SK-N-SH (cell line): Measurements from ENCODE around the gene CDH2. TPM values are rescaled to one million over a fixed set of nuclear protein-coding genes. Genes with fewer than 3 reads are reported as not detected.

Experiments
- CTCF ChIA-PET: fragments of 300-600, 350-600 bp; formaldehyde crosslinking; extraction: SDS; loops from one replicate; lab custom pipeline; 2021; lab: Yijun Ruan, JAX
- POLR2A ChIA-PET: fragments of 350-600 bp; sonication (Branson Sonifier 250); formaldehyde crosslinking; extraction: SDS; loops from one replicate; lab custom pipeline; 2020; ENCODE audit warnings: antibody characterized with exemption, inconsistent platforms; lab: Yijun Ruan, JAX
- DNase-seq: peaks from one replicate; pipeline ENCODE4 v3.0.0; 2012
- H2AFZ ChIP-seq: fragments of 200-600 bp; sonication (generic); 2 replicates; pipeline ENCODE4 v1.8.1; 2016; ENCODE audit warnings: antibody characterized with exemption, mild to moderate bottlenecking, low read depth
- H3F3A ChIP-seq: fragments of 200-600 bp; sonication (generic); replicated peaks from 2 replicates; pipeline ENCODE3; 2016; ENCODE audit warnings: antibody characterized with exemption, mild to moderate bottlenecking; ENCODE audit not compliant: insufficient read depth
- H3K27ac ChIP-seq, 2 experiments: fragments of 200-500 bp in 1 of 2; fragments of 200-600 bp in 1 of 2; sonication (Bioruptor generic) in 1 of 2; sonication (generic), shearing (Covaris generic) in 1 of 2; 2 replicates each; pipeline versions ENCODE4 v1.5.1 to v1.6.1; 2014 to 2016; ENCODE audit warnings: low read depth in 2 of 2, inconsistent platforms in 1 of 2, low read length in 1 of 2, mild to moderate bottlenecking in 1 of 2, mixed read lengths in 1 of 2
- H3K27me3 ChIP-seq: fragments of 200-600 bp; sonication (generic), shearing (Covaris generic); 2 replicates; pipeline ENCODE4 v1.6.1; 2016; ENCODE audit warnings: mixed run types; ENCODE audit not compliant: insufficient read depth
- H3K36me3 ChIP-seq, 2 experiments: fragments of 200-500 bp in 1 of 2; fragments of 200-600 bp in 1 of 2; sonication (Bioruptor generic) in 1 of 2; sonication (generic) in 1 of 2; replicated peaks in 1 of 2; 2 replicates each; pipeline versions ENCODE3 to v1.5.1; 2014 to 2016; ENCODE audit warnings: low read length in 1 of 2, mild to moderate bottlenecking in 1 of 2; ENCODE audit not compliant: insufficient read depth in 2 of 2, control insufficient read depth in 1 of 2
- H3K4me1 ChIP-seq, 2 experiments: fragments of 200-500 bp in 1 of 2; fragments of 200-600 bp in 1 of 2; sonication (Bioruptor generic) in 1 of 2; sonication (generic), shearing (Covaris generic) in 1 of 2; 2 replicates each; pipeline versions ENCODE4 v1.5.1 to v1.6.1; 2014 to 2016; ENCODE audit warnings: low read depth in 1 of 2, low read length in 1 of 2, mixed run types in 1 of 2; ENCODE audit not compliant: insufficient read depth in 2 of 2, control insufficient read depth in 1 of 2
- H3K4me2 ChIP-seq: fragments of 200-600 bp; sonication (generic), shearing (Covaris generic); 2 replicates; pipeline ENCODE4 v1.6.1; 2017; ENCODE audit warnings: mixed run types
- H3K4me3 ChIP-seq, 2 experiments: fragments of 200-500 bp in 1 of 2; fragments of 200-600 bp in 1 of 2; sonication (Bioruptor generic) in 1 of 2; sonication (generic), shearing (Covaris generic) in 1 of 2; 2 replicates each; pipeline versions ENCODE4 v1.5.1 to v1.8.1; 2014 to 2016; ENCODE audit warnings: low read depth in 2 of 2, inconsistent platforms in 1 of 2, low read length in 1 of 2, mild to moderate bottlenecking in 1 of 2, mixed read lengths in 1 of 2, moderate library complexity in 1 of 2
- H3K79me2 ChIP-seq: fragments of 200-600 bp; sonication (generic); 2 replicates; pipeline ENCODE4 v1.8.1; 2017; ENCODE audit warnings: mild to moderate bottlenecking; ENCODE audit not compliant: insufficient read depth
- H3K9ac ChIP-seq: fragments of 200-600 bp; sonication (generic); 2 replicates; pipeline ENCODE4 v1.6.1; 2017; ENCODE audit warnings: mixed run types
- H3K9me2 ChIP-seq: fragments of 200-600 bp; sonication (generic); 2 replicates; pipeline ENCODE4 v1.6.1; 2017; ENCODE audit warnings: mixed run types
- H3K9me3 ChIP-seq: fragments of 200-600 bp; sonication (generic); 2 replicates; pipeline ENCODE4 v1.6.1; 2017; ENCODE audit warnings: mixed run types, mild to moderate bottlenecking, moderate library complexity
- H4K20me1 ChIP-seq: fragments of 200-600 bp; sonication (generic); 2 replicates; pipeline ENCODE4 v1.6.1; 2017; ENCODE audit warnings: mild to moderate bottlenecking, mixed run types; ENCODE audit not compliant: insufficient read depth
- ELF1 ChIP-seq: IDR thresholded peaks from 2 replicates; pipeline ENCODE4 v1.4.0; 2012
- FOXJ3 ChIP-seq: sonication (generic); formaldehyde crosslinking; IDR thresholded peaks from 2 replicates; pipeline ENCODE4 v1.5.1; 2020; ENCODE audit warnings: mild to moderate bottlenecking, missing genetic modification reagents
- FOXM1 ChIP-seq: IDR thresholded peaks from 2 replicates; pipeline ENCODE4 v1.4.0; 2012; ENCODE audit warnings: low read depth, mild to moderate bottlenecking
- GATA2 ChIP-seq: sonication (generic); formaldehyde crosslinking; IDR thresholded peaks from 2 replicates; pipeline ENCODE4 v1.5.0; 2020; ENCODE audit warnings: mild to moderate bottlenecking, missing genetic modification reagents
- JUND ChIP-seq: IDR thresholded peaks from 2 replicates; pipeline ENCODE4 v1.4.0; 2012
- MAX ChIP-seq: IDR thresholded peaks from 2 replicates; pipeline ENCODE4 v1.4.0; 2012; ENCODE audit warnings: low read depth
- MXI1 ChIP-seq: IDR thresholded peaks from 2 replicates; pipeline ENCODE4 v1.6.1; 2012; ENCODE audit warnings: mild to moderate bottlenecking, low read depth, low read length, improper control_type of control experiment
- NFIC ChIP-seq: IDR thresholded peaks from 2 replicates; pipeline ENCODE4 v1.4.0; 2012; ENCODE audit warnings: borderline replicate concordance
- POLR2AphosphoS5 ChIP-seq: IDR thresholded peaks from 2 replicates; pipeline ENCODE4 v1.6.1; 2012; ENCODE audit warnings: low read depth, low read length
- RAD21 ChIP-seq: IDR thresholded peaks from 2 replicates; pipeline ENCODE4 v1.6.1; 2012; ENCODE audit warnings: mild to moderate bottlenecking, low read length
- RCOR1 ChIP-seq: fragments of 150-350 bp; IDR thresholded peaks from 2 replicates; pipeline ENCODE4 v1.6.1; 2017; ENCODE audit warnings: antibody characterized with exemption, low read length
- RXRA ChIP-seq: IDR thresholded peaks from 2 replicates; pipeline ENCODE4 v1.4.0; 2012; ENCODE audit warnings: low read depth, mild to moderate bottlenecking, borderline replicate concordance
- SIN3A ChIP-seq: IDR thresholded peaks from 2 replicates; pipeline ENCODE4 v1.6.1; 2012; ENCODE audit warnings: low read depth, mild to moderate bottlenecking, low read length, moderate library complexity, borderline replicate concordance
- SMC3 ChIP-seq: IDR thresholded peaks from 2 replicates; pipeline ENCODE4 v1.6.1; 2012; ENCODE audit warnings: low read depth, low read length, improper control_type of control experiment
- USF1 ChIP-seq: IDR thresholded peaks from 2 replicates; pipeline ENCODE4 v1.4.0; 2012; ENCODE audit warnings: low read depth, borderline replicate concordance
- USF2 ChIP-seq: fragments of 150-350 bp; IDR thresholded peaks from 2 replicates; pipeline ENCODE4 v1.6.1; 2017; ENCODE audit warnings: antibody characterized with exemption, low read length, low read depth, borderline replicate concordance
- YY1 ChIP-seq: IDR thresholded peaks from 2 replicates; pipeline ENCODE4 v1.4.0; 2012; ENCODE audit warnings: low read depth, mild to moderate bottlenecking
- ZBTB33 ChIP-seq: IDR thresholded peaks from 2 replicates; pipeline ENCODE4 v1.4.0; 2012; ENCODE audit warnings: low read depth, borderline replicate concordance
- WGBS: methylation state at CpG from one replicate; pipeline ENCODE4 v1.1.6; 2017; ENCODE audit warnings: low lambda C conversion rate; 5-methylcytosine and 5-hydroxymethylcytosine counted together
- polyA plus RNA-seq, 3 experiments: library from polyadenylated mRNA; depleted of rRNA; stranded (reverse); fragments of >200 nt; gene quantifications; 2 replicates each; pipeline ENCODE4 v1.2.3, GENCODE V29; 2012

The CDH2 gene
- polyA plus RNA-seq, 1 of the 3 experiments (the other 2 are of a cell fraction), result 146 TPM

GRCh38 chr18:28125051-28125450, 51.9 kb downstream of the CDH2 start:
- H3K9ac ChIP-seq, result no peak overlapping the region
- H3K36me3 ChIP-seq, result peaks cover 16 to 47% of the 10 kb centered on the region in 2 experiments
- no peaks in the 10 kb centered on the region for H3K27me3 ChIP-seq
- peaks cover 100% of the 10 kb centered on the region for H3K79me2 ChIP-seq
- WGBS, result 96% methylated on average over 3 of the region's 3 CpGs
- peak overlapping the region in 1 of 2 experiments; percentile 46; a peak in 1 of 4 replicates for H3K27ac ChIP-seq
- TF ChIP-seq YY1 (no peak), RAD21 (no peak), USF1 (no peak), POLR2AphosphoS5 (no peak), SIN3A (no peak), USF2 (no peak), FOXM1 (no peak), RCOR1 (no peak), MXI1 (no peak), RXRA (no peak), MAX (no peak), SMC3 (no peak), JUND (no peak)
- no peaks in the 10 kb centered on the region for H3K9me2 ChIP-seq
- no peak overlapping the region for H2AFZ ChIP-seq
- H3K4me1 ChIP-seq, result peaks cover 8 to 16% of the 10 kb centered on the region in 2 experiments; a peak in 3 of 4 replicates
- peaks cover 12% of the 10 kb centered on the region for H3F3A ChIP-seq
- peaks cover 53% of the 10 kb centered on the region for H4K20me1 ChIP-seq
- H3K4me3 ChIP-seq, result no peak overlapping the region
- H3K4me2 ChIP-seq, result 0 out of 2 replicates have a peak overlapping the region, but pooled peaks have one; percentile 46
- no peaks in the 10 kb centered on the region for H3K9me3 ChIP-seq
- CTCF ChIA-PET, result no interaction called here
- POLR2A ChIA-PET, result no interaction called here
- no peak for DNase-seq

- DNase-seq, result no peak
- H3K79me2 ChIP-seq, result peaks cover 100% of the 10 kb centered on the region
- TF ChIP-seq NFIC (no peak), USF1 (no peak), FOXJ3 (no peak), SIN3A (no peak), GATA2 (CRISPR knock-in tag) (no peak), POLR2AphosphoS5 (no peak), SMC3 (no peak), RAD21 (no peak), MAX (no peak), ELF1 (no peak), YY1 (no peak), USF2 (no peak), MXI1 (no peak), ZBTB33 (no peak)
- no peaks in the 10 kb centered on the region for H3K27me3 ChIP-seq
- H2AFZ ChIP-seq, result no peak overlapping the region
- peaks cover 54% of the 10 kb centered on the region for H4K20me1 ChIP-seq
- peak overlapping the region in 1 of 2 experiments; percentile 46; a peak in 2 of 4 replicates for H3K27ac ChIP-seq
- H3K9me3 ChIP-seq, result no peaks in the 10 kb centered on the region
- 0 out of 2 replicates have a peak overlapping the region, but pooled peaks have one; percentile 3 for H3K9ac ChIP-seq
- H3K4me1 ChIP-seq, result peaks cover 8 to 14% of the 10 kb centered on the region in 2 experiments; a peak in 3 of 4 replicates
- POLR2A ChIA-PET, result no interaction called here
- H3K4me2 ChIP-seq, result peak overlapping the region; percentile 46
- WGBS, result 72% methylated on average over 4 of the region's 4 CpGs
- H3K4me3 ChIP-seq, result no peak overlapping the region; a peak in 1 of 4 replicates
- no peaks in the 10 kb centered on the region for H3K9me2 ChIP-seq
- CTCF ChIA-PET, result no interaction called here
- peaks cover 8% of the 10 kb centered on the region for H3F3A ChIP-seq
- H3K36me3 ChIP-seq, result peaks cover 12 to 50% of the 10 kb centered on the region in 2 experiments
Measured at GRCh38 chr18:28124131-28125029, 52.5 kb downstream of the CDH2 start.
